Progenitor cell of endocrine pancreas (in vitro differentiated cells): ENCODE measurements around the gene ARHGEF4. TPM values are rescaled to one million over a fixed set of nuclear protein-coding genes. Genes with fewer than 3 reads are reported as not detected.

Source experiments
- DNase-seq: peaks from one replicate; pipeline ENCODE4 v3.0.0; 2021; ENCODE audit warnings: low spot score; ENCODE audit not compliant: unreplicated experiment
- H3K27ac Mint-ChIP-seq: 2 replicates; pipeline ENCODE4 v1.8.0; 2021; ENCODE audit warnings: mild to moderate bottlenecking, moderate library complexity, mixed read lengths
- H3K27me3 Mint-ChIP-seq: 2 replicates; pipeline ENCODE4 v1.8.0; 2021; ENCODE audit warnings: mixed read lengths
- H3K36me3 Mint-ChIP-seq: 2 replicates; pipeline ENCODE4 v1.8.0; 2022; ENCODE audit warnings: mixed read lengths; ENCODE audit not compliant: insufficient read depth
- H3K4me1 Mint-ChIP-seq: 2 replicates; pipeline ENCODE4 v1.8.0; 2021; ENCODE audit warnings: low read depth, mixed read lengths
- H3K4me3 Mint-ChIP-seq: 2 replicates; pipeline ENCODE4 v1.8.0; 2021; ENCODE audit warnings: low read depth, mild to moderate bottlenecking, moderate library complexity, mixed read lengths
- H3K9me3 Mint-ChIP-seq: 2 replicates; pipeline ENCODE4 v1.8.0; 2021; ENCODE audit warnings: low read depth, mixed read lengths
- CTCF ChIP-seq: fragments of 200-600 bp; sonication (generic); IDR thresholded peaks from one replicate; pipeline ENCODE4 v1.5.0; 2021; ENCODE audit warnings: antibody characterized with exemption, mild to moderate bottlenecking; ENCODE audit not compliant: unreplicated experiment
- total RNA-seq: library from RNA; stranded (reverse); gene quantifications from 2 replicates; pipeline ENCODE4 v1.2.1, GENCODE V29; 2021

ARHGEF4 gene
- total RNA-seq, 1 donor from 2014 or later: 5.6 TPM

- Mint-ChIP-seq H3K27ac (peak overlapping the region; percentile 95), H3K4me3 (peak overlapping the region; percentile 31), H3K9me3 (no peaks in the 10 kb centered on the region), H3K27me3 (peaks cover 56% of the 10 kb centered on the region), H3K4me1 (peaks cover 42% of the 10 kb centered on the region), H3K36me3 (no peaks in the 10 kb centered on the region)
- TF ChIP-seq CTCF: no peak
- peak; percentile 31 for DNase-seq
These were observed 130.2 kb downstream of the ARHGEF4 start for GRCh38 chr2:130966775-130967490.

GRCh38 chr2:130972410-130972809, 135.7 kb downstream of the ARHGEF4 start:
- DNase-seq: no peak
- no peak for TF ChIP-seq CTCF
- H3K36me3 Mint-ChIP-seq: no peaks in the 10 kb centered on the region
- H3K27ac Mint-ChIP-seq: no peak overlapping the region
- no peak overlapping the region for H3K4me3 Mint-ChIP-seq
- peaks cover 30% of the 10 kb centered on the region for H3K27me3 Mint-ChIP-seq
- no peaks in the 10 kb centered on the region for H3K9me3 Mint-ChIP-seq
- peaks cover 16% of the 10 kb centered on the region for H3K4me1 Mint-ChIP-seq

- H3K36me3 Mint-ChIP-seq: peaks cover 4% of the 10 kb centered on the region
- H3K27ac Mint-ChIP-seq: no peak overlapping the region
- peaks cover 3% of the 10 kb centered on the region for H3K9me3 Mint-ChIP-seq
- no peak for DNase-seq
- peaks cover 7% of the 10 kb centered on the region for H3K4me1 Mint-ChIP-seq
- peaks cover 19% of the 10 kb centered on the region for H3K27me3 Mint-ChIP-seq
- TF ChIP-seq CTCF: no peak
- no peak overlapping the region for H3K4me3 Mint-ChIP-seq
These were observed 139.0 kb downstream of the ARHGEF4 start for GRCh38 chr2:130975729-130976128.

GRCh38 chr2:130976591-130977237, 140.0 kb downstream of the ARHGEF4 start:
- TF ChIP-seq CTCF: no peak
- Mint-ChIP-seq H3K4me1 (peaks cover 7% of the 10 kb centered on the region), H3K27me3 (peaks cover 11% of the 10 kb centered on the region), H3K27ac (no peak overlapping the region), H3K4me3 (no peak overlapping the region), H3K9me3 (peaks cover 3% of the 10 kb centered on the region), H3K36me3 (peaks cover 4% of the 10 kb centered on the region)
- DNase-seq: no peak

- no peak for DNase-seq
- Mint-ChIP-seq H3K36me3 (peaks cover 4% of the 10 kb centered on the region), H3K4me1 (peaks cover 2% of the 10 kb centered on the region), H3K27ac (no peak overlapping the region), H3K4me3 (no peak overlapping the region), H3K9me3 (peaks cover 5% of the 10 kb centered on the region), H3K27me3 (peaks cover 4% of the 10 kb centered on the region)
- no peak for TF ChIP-seq CTCF
These were observed 140.8 kb downstream of the ARHGEF4 start for GRCh38 chr2:130977461-130978050.
